Measurements from ENCODE around the gene LSM4. TPM values are rescaled to one million over a fixed set of nuclear protein-coding genes. Genes with fewer than 3 reads are reported as not detected.

The LSM4 gene
- total and polyA plus RNA-seq, 2 of the 13 experiments (the other 11 are each of a cell fraction or from before 2014, with no cell fraction given) = 65.8 to 166 TPM

GRCh38 chr19:18280247-18281081 is 42.4 kb downstream of the LSM4 start (continued):
- no peak for TF ChIP-seq CTCF (CRISPR knock-in tag; IDR thresholded peaks at IDR 0.05)
- no peak for TF ChIP-seq TRIM24 (CRISPR knock-in tag; IDR thresholded peaks at IDR 0.05)
- no peak for TF ChIP-seq HNRNPH1 (optimal IDR thresholded peaks at IDR 0.05; ENCODE audit: low read depth, low read length)
- peak; percentile 66; the same call in 1 of the 2 replicates for TF ChIP-seq BORCS8-MEF2B (CRISPR knock-in tag; IDR thresholded peaks at IDR 0.05)
- no peak for TF ChIP-seq PHB2 (IDR thresholded peaks at IDR 0.05; ENCODE audit: partially characterized antibody)
- no peak for TF ChIP-seq NFATC3 (CRISPR knock-in tag; IDR thresholded peaks at IDR 0.05)
- no peak for TF ChIP-seq JUNB (CRISPR knock-in tag; IDR thresholded peaks at IDR 0.05; ENCODE audit: borderline replicate concordance)
- TF ChIP-seq DR1 (CRISPR knock-in tag; IDR thresholded peaks at IDR 0.05) = 0 out of 2 replicates have a peak, but pooled peaks have one; percentile 22
- TF ChIP-seq ZNF10 (CRISPR knock-in tag; IDR thresholded peaks at IDR 0.05; ENCODE audit: borderline replicate concordance, low read depth) = no peak
- no peak for TF ChIP-seq ZNF562 (CRISPR knock-in tag; IDR thresholded peaks at IDR 0.05; ENCODE audit: borderline replicate concordance)
- TF ChIP-seq ZNF329 (CRISPR knock-in tag; IDR thresholded peaks at IDR 0.05; ENCODE audit: low read depth) = no peak; the same call in 1 of the 2 replicates
- peak; percentile 30; the same call in 1 of the 2 replicates for TF ChIP-seq ZNF263 (CRISPR knock-in tag; IDR thresholded peaks at IDR 0.05)
- no peak for TF ChIP-seq ZNF724P (CRISPR knock-in tag; IDR thresholded peaks at IDR 0.05; ENCODE audit: borderline replicate concordance)
- peak; percentile 42; the same call in 1 of the 2 replicates for TF ChIP-seq TFDP1 (CRISPR knock-in tag; IDR thresholded peaks at IDR 0.05; ENCODE audit: borderline replicate concordance)
- peak; percentile 38 for TF ChIP-seq TAF15 (IDR thresholded peaks at IDR 0.05; ENCODE audit: low read depth, low read length, poor library complexity, severe bottlenecking)
- no peak for TF ChIP-seq FOXO4 (CRISPR knock-in tag; conservative IDR thresholded peaks at IDR 0.05)
- TF ChIP-seq ZSCAN30 (CRISPR knock-in tag; IDR thresholded peaks at IDR 0.05) = no peak
- no peak for TF ChIP-seq AHDC1 (CRISPR knock-in tag; IDR thresholded peaks at IDR 0.05; ENCODE audit: borderline replicate concordance)
- TF ChIP-seq ZNF567 (CRISPR knock-in tag; IDR thresholded peaks at IDR 0.05; ENCODE audit: borderline replicate concordance) = no peak
